PFSK-1 (cell line): Measurements from ENCODE around the gene CSF2.

ENCODE experiments used
- POLR2AphosphoS5 ChIP-seq: IDR thresholded peaks from 2 replicates; pipeline ENCODE4 v1.6.1; 2012; ENCODE audit warnings: low read depth, mild to moderate bottlenecking, control low read depth, low read length, moderate library complexity
- SIN3A ChIP-seq: IDR thresholded peaks from 2 replicates; pipeline ENCODE4 v1.6.1; 2012; ENCODE audit warnings: mild to moderate bottlenecking, low read length, moderate library complexity, borderline replicate concordance; ENCODE audit not compliant: insufficient read depth

DNA sequence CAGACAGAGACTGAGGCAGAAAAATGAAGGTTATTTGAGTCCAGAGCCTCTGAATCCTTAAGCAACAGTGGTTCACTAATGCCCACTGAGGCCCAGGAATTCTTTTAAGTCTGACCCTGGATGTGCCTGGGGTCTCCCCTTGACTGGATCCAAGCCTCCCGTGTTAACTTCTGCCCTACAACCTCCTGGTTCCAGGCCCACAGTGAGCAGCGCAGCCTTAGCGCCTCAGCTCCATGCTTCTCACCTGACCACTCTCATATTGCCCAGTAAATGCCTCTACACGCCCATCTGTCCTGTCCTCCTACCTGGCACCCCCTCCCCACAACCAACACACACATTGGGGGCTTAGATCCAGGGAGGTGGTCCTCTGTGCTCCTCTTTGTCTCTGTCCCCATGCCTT lies 6.7 kb upstream of the CSF2 start:
- TF ChIP-seq SIN3A = no peak
- TF ChIP-seq POLR2AphosphoS5 = no peak
